Stimulated activated CD8-positive, alpha-beta memory T cell treated with anti-CD3 and anti-CD28 coated beads, Interleukin-4, amount 100 ng/mL, for 48 hours (primary cell): Measurements from ENCODE around the gene TBCD.

Experiments
- DNase-seq: peaks from one replicate; pipeline ENCODE4 v3.0.0-alpha.2; 2020

Gene TBCD

DNA sequence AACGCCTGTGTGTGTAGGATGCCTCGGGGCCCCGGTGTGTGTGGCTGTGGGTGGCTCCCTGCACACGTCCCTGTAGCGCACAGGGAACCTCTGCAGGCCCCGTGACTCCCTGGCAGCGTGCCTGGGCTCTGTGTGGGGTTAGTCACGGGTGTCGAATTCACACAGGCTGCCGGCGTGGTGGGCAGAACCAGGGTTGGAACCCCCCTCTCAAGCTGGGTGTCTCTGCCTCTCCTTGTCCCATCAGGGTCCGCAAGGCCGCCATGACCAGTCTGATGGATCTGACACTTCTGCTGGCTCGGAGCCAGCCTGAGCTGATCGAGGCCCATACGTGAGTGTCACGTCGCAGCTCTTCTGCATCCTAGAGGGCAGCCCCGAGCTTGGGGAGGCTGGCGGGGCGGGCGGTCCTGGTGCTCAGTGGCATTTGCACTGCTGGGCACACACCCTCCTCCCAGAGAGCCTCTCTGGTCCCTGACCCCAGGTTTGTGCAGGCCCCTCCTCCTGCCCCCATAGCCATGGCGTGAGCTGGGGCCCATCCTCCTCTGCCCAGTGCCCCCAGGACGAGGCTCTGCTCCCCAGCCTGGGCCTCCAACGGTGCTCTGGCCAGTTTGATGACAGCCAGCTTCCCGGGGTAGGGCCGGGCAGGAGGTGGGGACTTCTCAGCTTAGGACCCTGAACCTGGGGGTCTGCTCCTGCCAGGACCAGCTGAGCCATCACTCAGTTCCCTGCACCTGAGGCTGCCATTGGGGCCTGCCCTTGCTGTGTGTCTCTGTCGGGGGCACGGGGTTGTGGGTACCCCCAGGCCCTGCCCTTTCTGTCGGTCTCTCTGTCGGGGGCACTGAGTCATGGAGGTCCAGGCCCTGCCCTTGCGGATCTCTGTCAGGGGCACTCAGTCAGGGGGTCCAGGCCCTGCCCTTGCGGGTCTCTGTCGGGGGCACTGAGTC is 176.1 kb downstream of the TBCD start:
- no peak for DNase-seq

DNA sequence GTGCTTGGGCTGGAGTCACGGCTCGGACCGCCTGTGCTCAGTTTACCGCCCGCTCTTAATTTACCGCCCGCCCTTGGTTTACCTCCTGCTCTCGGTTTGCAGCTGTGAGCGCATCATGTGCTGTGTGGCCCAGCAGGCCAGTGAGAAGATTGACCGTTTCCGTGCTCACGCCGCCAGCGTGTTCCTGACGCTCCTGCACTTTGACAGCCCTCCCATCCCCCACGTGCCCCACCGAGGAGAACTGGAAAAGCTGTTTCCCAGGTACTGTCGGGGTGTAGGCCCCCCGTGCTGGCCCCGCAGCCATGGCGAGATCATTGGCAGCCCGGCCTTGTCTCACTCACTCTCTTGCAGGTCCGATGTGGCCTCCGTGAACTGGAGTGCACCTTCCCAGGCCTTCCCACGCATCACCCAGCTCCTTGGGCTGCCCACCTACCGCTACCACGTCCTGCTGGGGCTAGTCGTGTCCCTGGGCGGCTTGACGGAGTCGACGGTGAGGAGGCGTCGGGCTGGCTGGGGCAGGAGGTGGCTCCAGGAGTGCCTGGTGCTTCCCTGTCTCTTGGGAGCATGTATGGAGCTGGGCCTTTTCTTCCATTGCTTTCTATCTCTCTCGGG is 177.3 kb downstream of the TBCD start:
- no peak for DNase-seq

DNA sequence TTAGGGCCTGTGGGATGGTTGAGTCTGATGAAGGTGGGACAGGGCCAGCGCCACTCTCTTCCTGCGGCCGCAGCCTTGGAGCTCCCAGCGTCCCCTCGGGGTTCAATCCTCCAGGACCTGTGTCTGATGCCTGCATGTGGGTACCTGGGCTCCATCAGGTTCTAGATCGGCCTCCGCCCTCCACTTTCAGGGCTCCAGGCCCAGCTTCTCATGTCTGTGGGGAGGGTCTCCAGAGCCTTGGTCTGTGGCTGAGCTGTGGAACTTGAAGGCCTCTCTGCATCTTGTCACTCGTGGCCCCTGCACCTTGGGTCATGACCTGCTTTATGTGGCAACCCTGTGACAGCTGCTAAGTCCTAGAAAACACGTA is 177.8 kb downstream of the TBCD start:
- no peak for DNase-seq

DNA sequence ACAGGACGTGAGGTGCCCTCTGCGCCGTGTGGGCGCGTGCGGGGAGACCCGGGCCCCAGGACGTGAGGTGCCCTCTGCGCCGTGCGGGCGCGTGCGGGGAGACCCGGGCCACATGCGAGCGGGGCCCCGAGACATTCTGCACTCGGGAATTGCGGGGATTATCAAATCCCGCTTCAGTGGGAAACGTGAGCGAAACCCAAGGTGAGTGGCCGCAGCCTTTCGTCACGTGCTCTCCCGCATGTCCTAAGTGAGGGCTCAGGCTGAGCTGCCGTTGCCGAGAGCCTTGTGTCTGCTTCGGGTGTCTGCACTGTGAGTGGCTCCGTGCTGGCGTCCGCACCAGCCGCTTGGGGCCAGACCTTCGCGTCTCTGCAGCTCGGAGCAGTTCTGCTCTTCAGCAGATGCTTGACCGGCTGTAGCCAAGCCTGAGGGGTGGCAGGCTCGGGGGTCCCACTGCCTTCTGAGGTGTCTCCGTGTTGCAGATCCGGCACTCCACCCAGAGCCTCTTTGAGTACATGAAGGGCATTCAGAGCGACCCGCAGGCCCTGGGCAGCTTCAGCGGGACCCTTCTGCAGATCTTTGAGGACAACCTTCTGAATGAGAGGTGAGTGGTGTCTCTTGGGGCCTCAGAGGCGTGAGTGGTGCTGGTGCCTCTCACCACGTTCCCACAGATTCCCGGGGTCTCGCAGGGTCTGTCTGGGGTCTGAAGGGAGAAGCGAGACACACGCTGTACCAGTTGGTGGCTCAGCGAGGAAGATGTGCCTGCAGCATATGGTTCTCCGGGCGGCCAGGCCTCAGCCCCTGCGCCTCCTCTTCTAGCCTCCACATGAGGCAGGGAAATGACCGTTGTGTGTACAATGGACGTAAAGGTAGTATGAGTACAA is 178.4 kb downstream of the TBCD start:
- DNase-seq: no peak

DNA sequence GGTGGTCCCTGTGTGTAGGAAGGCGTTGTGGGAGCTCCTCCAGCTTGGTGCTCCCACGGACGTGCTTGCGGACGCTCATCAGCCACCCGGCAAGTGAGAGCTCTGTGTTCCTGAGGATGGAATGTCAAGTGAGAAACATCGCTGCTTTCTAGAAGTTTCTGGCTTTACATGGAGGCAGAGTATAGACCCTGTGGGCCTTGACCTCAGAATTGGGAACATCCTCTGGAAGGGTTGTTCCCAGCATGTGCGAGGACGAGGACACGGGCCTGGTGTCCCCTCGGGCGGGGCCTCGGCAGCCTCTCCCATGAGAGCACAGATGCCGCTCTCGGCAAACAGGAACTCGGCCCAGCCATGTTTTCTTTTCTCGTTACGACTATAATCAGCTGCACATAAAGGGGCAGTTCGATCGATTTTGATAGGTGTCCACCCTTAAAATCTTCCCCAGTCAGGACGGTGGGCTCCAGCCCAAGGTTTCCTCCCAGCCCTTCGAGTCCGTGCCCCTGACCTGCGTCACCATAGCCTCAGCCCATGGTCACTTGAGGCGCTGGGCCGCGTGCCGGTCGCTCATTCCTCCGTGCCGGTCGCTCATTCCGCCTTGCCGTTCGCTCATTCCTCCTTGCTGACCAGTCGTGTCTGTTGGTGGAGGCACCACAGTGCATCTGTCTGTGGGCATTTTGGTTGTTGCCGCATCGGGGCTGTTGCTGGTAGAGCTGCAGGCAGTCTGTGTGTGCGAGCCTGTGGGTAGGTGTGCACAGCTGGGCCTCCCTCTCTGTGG is 179.2 kb downstream of the TBCD start:
- no peak for DNase-seq

DNA sequence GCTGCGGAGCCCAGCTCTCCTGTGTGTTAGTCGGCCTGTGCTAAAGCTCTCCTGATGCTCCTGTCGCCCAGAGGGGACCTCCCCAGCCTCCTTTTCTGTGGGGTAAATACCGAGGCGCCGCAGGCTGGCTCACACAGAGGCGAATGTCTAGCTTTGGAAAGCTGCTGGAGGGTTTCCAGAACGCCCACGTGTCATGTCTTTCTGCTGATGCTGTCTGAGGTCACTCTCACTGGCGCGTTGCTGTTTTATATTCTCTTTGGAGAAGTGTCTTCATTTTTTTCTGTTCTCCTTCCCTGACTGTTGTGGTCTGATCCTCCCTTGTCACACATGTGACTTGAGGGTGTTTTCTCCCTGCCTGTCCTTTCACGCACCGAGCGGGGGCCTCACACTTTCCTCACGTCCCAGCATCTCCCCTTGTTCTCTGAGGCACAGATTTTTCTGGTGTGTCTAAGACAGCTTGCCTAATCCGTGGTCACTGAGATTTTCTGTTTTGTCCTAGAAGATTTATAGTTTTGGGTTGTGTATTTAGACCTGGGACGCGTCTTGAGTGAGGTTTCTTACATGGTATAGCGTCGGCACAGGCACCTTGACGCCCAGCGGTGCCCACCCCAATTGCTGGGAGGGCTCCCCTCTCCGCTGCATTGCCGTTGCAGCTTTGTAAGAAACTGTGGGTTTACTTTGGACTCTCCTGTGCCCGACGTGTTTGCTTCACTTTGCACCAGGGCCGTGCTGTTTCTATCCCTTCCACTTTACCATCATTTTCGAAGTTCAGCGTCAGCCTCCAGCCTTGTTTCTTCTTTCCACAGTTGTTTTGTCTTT is 180.0 kb downstream of the TBCD start:
- no peak for DNase-seq

DNA sequence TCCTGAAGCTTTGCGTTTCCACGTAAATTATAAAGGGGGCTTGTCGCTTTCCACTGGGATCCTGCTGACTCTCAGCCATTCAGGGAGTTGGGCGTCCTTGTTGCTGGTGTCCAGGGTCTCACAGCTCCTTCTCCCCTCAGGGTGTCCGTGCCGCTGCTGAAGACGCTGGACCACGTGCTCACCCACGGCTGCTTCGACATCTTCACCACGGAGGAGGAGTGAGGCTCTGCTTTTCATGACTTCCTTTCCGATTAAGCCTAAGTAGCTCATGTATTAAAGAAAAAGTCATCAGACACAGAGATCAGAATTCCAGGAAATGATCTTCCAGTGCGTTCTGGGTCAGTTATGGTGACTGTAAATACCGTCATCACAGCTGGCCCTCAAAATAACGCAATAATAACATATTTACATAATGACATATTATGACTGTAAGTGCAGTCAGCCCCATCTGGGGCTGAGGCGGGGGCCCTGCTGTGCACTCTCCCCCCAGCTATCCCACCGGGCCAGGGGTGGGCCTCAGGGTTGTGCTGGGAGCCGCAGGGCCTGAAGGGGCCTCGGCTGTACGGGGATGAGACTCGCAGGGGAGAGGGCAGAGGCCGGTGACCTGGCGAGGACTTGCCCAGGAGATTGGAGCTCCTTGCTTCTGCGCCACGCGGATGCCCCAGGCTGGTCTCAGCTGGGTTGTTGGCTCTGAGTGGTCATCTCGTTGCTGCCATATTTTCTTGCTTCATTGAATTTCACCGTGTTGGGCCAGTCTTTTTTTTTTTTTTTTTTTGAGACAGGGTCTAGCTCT is 180.8 kb downstream of the TBCD start:
- no peak for DNase-seq

DNA sequence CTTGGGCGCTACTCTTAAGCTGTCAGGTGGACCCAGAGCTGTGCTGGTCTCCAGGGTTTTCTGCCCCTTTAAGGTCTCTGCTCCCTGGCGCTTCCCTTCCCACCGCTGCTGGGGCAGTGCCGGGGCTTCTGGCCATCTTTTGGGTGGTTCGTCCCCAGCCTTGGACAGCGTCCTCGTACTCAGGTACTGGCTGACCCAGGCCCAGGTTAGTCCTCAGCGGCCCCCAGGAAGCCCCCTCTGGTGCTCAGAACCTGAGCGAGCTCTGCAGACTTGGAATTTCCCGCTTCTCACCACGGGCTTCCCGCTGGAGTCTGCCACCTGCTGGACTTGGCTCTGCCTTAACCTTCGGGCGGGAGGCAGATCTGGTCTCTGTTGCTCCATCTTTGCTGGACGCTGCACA is 182.0 kb downstream of the TBCD start:
- no peak for DNase-seq

DNA sequence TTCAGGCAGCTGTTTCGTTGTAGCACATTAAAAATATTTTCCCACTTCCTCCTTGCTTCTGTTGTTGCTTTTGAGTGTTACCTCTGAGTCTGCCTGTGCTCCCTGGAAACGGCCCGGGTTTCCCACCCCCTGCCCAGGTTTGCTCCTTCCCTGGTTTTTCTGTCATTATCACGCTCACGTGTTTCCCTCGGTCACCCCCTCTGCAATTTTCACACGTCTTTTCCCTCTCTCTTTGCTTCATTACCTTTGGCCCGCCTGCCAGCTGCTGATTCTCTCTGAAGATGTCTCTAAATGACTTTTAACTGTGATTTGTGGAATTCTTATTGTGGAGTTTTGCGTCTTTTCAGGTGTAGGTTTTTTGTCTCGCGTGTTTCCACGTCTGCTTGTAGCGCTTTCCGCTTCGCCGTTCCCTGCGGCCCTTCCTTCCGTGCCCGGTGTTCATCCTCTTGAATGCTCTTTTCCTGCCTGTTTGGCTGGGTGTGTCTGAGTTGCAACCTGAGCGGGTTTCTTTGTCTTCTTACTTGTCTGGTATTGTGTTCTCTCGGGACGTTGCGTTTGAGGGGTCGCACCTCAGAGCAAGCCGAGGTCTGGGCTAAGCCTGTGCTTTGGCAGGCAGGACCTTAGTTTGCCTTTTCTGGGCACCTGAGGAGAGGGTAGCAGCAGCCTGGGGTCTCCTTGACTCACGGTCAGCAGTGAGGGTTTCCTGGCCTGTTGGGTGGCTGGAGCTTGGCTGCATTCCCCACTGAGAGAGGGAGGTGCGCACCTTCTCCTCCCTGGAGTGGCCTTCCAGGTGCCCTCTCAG is 184.3 kb downstream of the TBCD start:
- no peak for DNase-seq

DNA sequence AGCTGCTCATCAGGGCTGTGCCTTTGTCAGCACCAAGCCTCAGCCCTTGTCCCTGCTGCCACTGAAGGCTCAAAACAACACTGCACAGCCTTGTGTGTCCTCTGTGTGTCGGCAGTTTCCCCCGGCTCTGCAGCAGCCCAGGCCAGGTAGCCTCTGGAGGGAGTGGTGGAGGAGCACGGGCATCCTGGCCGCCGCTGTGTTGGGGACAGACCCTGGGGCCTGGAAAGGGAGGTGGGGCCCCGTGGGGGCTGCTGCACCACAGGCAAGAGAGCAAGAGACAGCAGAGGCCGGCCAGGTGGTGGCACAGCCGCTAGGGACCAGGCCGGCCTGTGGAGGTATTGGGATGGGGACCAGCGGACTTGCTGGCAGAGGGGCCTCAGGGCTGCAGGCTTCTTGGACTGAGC is 184.9 kb downstream of the TBCD start:
- DNase-seq: no peak

DNA sequence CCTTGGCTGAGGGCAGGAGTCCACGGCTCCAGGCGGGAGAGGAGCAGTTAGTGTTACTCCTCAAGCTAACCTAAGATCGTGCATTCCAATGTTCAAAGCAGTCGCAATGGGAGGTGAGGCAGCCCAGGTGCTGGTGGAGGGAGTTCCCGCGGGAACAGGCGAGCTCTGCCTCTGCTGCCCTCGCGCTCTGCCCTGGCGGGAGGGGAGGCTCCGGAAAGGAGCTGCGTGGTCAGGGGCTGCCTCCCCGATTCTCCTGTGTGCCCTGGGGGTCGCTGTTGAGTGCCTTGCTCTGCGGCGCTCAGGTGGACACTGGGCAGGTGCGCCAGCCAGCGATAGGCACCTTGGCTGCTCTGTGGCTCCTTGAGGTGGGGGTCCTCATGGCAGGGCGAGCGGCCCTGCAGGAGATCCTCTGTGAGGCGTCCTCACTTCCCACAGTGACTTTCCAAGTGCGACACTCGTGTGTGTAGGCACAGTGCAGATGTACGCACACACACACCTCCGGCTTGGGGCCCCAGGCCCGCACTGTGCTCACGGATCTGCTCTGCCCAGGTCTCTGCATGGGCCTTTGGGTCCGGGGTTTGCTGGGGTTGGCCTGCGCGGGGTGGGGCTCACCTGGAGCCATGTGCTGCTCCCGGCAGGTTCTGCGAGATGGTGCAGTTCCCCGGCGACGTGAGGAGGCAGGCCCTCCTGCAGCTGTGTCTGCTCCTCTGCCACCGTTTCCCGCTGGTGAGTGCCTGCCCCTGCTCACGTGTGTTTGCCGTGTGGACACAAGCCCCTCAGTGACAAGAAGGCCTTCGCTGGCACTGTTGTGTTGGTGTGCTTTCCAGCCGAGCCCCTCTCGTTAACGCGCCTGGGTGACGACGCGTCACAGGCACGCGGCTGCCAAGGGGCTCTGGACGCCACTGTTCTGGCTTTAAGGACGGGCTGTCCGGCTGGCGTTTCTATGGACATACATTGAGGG is 185.8 kb downstream of the TBCD start:
- no peak for DNase-seq

DNA sequence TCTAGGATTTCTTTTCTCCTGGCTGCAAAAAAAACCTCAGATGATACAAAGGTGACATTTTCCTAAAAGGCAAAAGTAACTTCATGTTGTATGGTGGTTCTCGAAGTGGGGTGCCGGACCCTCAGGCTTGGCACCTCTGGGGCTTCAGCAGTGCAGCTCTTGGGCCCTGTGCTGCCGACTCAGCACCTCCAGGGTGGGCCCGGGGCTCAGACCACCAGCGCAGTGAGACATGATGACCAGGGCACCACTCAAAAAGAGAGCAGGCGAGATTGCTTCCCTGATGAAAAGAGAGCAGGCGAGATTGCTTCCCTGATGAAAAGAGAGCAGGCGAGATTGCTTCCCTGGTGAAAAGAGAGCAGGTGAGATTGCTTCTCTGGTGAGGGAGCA is 186.6 kb downstream of the TBCD start:
- DNase-seq: no peak

DNA sequence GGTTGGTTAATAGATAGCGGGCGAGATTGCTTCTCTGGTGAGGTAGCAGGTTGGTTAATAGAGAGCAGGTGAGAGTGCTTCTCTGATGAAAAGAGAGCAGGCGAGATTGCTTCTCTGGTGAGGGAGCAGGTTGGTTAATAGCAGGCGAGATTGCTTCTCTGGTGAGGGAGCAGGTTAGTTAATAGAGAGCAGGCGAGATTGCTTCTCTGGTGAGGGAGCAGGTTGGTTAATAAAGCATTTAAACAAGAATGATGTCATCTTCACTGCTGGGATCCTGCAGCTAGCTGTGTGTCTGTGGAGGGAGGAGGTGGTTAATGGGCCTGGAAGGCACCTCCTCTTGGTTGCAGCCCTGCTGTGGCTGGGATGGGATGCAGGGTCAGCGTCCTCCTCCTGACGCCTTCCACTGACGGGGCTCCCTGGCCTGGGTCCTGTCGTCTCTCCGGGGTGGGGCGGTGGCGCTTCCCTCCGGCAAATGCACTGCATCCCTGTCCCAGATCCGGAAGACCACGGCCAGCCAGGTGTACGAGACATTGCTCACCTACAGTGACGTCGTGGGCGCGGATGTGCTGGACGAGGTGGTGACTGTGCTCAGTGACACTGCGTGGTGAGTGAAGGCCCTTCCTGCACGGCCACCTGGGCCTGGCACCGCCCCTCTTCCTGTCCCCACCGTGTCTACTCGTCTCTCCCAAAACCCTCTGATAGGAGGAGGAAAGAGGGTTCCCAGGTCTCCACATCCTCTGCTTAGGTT is 187.2 kb downstream of the TBCD start:
- DNase-seq: no peak

DNA sequence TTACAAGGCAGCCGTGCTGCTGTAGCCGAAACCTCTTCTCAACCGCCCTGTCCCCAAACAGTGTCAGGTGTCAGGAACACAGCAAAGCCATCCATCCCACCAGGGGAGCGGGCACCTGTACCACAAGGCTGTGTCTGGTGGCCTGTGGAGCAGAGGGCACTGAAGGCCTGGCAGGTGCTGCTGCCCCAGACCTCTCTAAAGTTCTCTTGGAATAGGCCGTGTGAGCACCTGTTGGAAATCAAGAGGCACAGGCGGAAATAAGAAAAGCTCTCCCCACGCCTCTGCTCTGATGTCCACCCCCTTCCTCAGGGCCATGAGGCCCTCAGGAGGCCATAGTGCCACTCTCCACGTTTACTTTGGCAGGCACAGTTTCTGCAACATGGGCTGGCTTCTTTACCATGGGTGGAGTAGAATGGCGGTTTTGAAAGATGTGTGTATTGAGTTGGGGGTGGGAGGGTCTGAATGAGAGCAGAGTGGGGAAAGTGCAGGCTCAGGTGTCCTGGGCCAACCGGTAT is 187.8 kb downstream of the TBCD start:
- no peak for DNase-seq

DNA sequence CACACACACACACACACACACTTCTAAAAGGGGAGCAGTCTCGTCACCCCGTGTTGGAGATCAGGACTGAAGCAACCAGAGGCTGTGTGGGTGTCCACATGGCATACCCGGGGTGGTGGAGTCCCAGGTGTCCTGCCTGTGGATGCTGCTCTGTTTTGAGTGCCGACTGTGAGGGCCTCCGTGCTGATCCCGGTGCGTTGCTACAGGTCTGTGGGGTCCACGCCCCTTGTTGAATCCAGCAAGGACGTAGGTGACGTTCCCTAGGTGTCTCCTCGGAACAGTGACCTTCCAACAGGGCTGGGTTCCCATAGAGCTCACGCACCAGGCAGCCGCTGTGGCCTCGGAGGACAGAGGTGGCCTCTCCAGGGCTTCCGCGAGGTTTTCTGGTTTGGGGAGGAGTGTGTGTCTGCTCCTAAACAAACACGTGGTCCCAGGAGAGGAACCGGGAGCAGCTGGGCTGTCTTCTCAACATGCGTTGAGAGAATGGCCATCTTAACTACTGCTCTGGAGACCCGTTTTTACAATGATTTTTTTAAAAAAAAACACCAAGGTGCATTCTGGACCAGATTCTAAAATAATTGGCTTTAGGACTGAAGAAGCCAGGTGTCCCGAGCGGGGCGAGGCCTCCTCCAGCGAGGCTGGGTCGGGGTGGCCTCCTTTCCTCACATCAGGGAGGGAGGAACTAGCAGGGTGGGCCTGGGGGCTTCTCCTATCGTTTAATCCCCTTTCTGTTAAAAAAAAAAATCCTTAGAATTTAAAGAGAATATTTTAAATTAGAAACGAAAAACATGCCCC is 188.6 kb downstream of the TBCD start:
- DNase-seq: no peak

DNA sequence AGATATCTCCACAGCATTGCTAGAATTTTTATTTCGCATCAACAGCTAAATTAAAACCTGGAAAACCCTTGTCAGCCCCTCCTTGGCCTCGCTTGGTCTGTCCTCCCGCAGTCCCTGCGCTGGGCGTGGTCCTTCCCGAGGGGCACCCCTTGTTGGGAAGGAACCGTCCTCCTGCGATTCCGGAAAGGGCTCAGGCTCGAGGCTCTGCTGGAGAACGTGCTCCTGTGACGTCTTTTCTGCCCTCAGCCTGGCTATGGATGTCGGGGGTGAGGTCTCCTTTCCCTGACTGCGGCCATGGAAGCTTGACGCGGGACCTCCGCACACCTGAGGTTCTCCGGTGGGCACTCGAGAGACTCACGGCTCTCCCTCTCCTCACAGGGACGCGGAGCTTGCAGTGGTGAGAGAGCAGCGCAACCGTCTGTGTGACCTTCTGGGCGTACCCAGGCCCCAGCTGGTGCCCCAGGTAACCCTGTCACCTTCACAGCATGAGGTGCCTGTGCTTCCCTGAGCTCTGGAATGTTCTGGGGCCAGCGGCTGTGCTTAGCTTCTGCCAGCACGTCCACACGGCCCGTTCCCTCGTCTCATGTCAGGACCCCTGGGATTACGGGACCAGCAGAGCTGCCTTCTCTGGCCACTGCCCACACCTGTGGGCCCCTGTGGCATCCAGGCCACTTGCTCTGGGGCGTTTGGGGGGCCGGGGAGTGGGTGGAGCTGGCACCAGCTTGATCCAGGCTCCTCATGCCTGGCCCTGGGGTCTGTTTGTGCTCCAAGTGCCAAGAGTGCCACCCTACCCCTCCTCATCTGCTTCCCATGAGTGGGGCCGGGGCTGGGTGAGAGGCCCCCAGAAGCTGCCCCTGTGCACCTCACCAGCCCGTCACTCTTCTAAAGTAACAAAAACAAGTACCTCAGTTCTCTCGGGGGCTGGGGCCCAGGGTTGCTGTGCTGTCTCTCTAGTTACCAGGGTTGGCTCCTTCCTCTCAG is 189.4 kb downstream of the TBCD start:
- DNase-seq: no peak
